ENCODE measurements around the gene CDHR5. TPM values are rescaled to one million over a fixed set of nuclear protein-coding genes. Genes with fewer than 3 reads are reported as not detected.
A peak's percentile ranks its signal among the peaks of the same experiment; 100 is the strongest.

Gene CDHR5
- total and polyA plus RNA-seq, 5 donors from 2014 or later: not detected

DNA sequence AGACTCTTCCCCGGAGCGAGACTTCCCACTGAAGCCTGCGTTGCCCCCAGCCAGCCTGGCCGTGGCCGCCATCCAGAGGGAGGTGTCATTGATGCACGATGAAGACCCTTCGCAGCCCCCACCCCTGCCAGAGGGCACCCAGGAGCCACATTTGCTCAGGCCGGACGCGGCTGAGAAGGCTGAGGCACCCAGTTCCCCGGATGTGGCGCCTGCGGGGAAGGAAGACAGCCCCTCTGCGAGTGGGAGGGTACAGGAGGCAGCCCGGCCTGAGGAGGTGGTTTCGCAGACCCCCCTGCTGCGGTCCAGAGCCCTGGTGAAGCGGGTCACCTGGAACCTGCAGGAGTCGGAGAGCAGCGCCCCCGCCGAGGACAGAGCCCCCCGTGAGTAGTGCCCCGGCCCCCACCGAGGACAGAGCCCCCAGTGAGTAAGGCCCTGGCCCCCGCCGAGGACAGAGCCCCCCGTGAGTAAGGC, 15.4 kb downstream of the CDHR5 start:
- Mint-ChIP-seq H3K36me3 (peaks cover 4% of the 10 kb centered on the region), H3K4me1 (peaks cover 0 to 16% (median 1%) of the 10 kb centered on the region in 4 donors), H3K27ac (no peak overlapping the region), H3K27me3 (no peaks in the 10 kb centered on the region), H3K4me3 (peak overlapping the region in 1 of 4 donors; percentile 15), H3K9me3 (peaks cover 0 to 2% (median 0%) of the 10 kb centered on the region in 7 donors)
- ATAC-seq (ENCODE audit: low read depth in 2 of 2) (no peak), DNase-seq (no peak)
- Histone ChIP-seq H3K27me3 (ENCODE audit: control insufficient read depth, insufficient read depth, low read length) (no peaks in the 10 kb centered on the region), H3K9me3 (ENCODE audit: control insufficient read depth in 2 of 2, low read length in 2 of 2) (no peaks in the 10 kb centered on the region), H3K36me3 (ENCODE audit: control insufficient read depth, insufficient read depth, low read length) (peaks cover 68% of the 10 kb centered on the region), H3K4me1 (ENCODE audit: control insufficient read depth, insufficient read depth, low read length, poor library complexity, severe bottlenecking) (peaks cover 14% of the 10 kb centered on the region), H3K27ac (ENCODE audit: insufficient read depth, low read length, poor library complexity, severe bottlenecking) (no peak overlapping the region), H3K4me3 (ENCODE audit: low read depth, low read length) (no peak overlapping the region)

GRCh38 chr11:608791-609251, 15.9 kb downstream of the CDHR5 start:
- Mint-ChIP-seq H3K27ac (no peak overlapping the region), H3K27me3 (no peaks in the 10 kb centered on the region), H3K36me3 (peaks cover 8% of the 10 kb centered on the region), H3K4me3 (peak overlapping the region in 1 of 4 donors; percentile 75), H3K4me1 (peaks cover 0 to 11% (median 1%) of the 10 kb centered on the region in 4 donors), H3K9me3 (peaks cover 0 to 2% (median 0%) of the 10 kb centered on the region in 7 donors)
- ATAC-seq (ENCODE audit: low read depth in 2 of 2) (no peak), DNase-seq (no peak)
- no peaks in the 10 kb centered on the region for H3K9me3 ChIP-seq (ENCODE audit: control insufficient read depth in 2 of 2, low read length in 2 of 2)
- H3K27ac ChIP-seq (ENCODE audit: insufficient read depth, low read length, poor library complexity, severe bottlenecking): no peak overlapping the region
- peaks cover 8% of the 10 kb centered on the region for H3K4me1 ChIP-seq (ENCODE audit: control insufficient read depth, insufficient read depth, low read length, poor library complexity, severe bottlenecking)
- H3K27me3 ChIP-seq (ENCODE audit: control insufficient read depth, insufficient read depth, low read length): no peaks in the 10 kb centered on the region
- H3K36me3 ChIP-seq (ENCODE audit: control insufficient read depth, insufficient read depth, low read length): peaks cover 73% of the 10 kb centered on the region
- no peak overlapping the region for H3K4me3 ChIP-seq (ENCODE audit: low read depth, low read length)

DNA sequence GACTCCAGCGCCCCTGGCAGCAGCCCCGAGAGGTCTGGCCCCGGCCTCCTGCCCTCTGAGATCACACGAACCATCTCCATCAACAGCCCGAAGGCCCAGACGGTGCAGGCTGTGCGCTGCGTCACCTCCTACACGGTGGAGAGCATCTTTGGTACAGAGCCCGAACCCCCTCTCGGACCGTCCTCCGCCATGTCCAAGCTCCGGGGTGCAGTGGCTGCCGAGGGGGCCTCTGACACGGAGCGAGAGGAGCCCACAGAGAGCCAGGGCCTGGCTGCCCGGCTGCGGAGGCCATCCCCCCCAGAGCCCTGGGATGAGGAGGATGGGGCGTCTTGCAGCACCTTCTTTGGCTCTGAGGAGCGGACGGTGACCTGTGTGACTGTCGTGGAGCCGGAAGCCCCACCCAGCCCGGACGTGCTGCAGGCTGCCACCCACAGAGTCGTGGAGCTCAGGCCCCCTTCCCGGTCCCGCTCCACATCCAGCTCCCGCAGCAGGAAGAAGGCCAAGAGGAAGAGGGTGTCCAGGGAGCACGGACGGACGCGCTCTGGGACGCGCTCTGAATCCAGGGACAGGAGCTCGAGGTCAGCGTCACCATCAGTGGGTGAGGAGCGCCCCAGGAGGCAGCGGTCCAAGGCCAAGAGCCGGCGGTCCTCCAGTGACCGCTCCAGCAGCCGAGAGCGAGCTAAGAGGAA, 16.6 kb downstream of the CDHR5 start:
- Histone ChIP-seq H3K36me3 (ENCODE audit: control insufficient read depth, insufficient read depth, low read length) (peaks cover 76% of the 10 kb centered on the region), H3K27me3 (ENCODE audit: control insufficient read depth, insufficient read depth, low read length) (no peaks in the 10 kb centered on the region), H3K4me1 (ENCODE audit: control insufficient read depth, insufficient read depth, low read length, poor library complexity, severe bottlenecking) (peaks cover 2% of the 10 kb centered on the region), H3K4me3 (ENCODE audit: low read depth, low read length) (no peak overlapping the region), H3K27ac (ENCODE audit: insufficient read depth, low read length, poor library complexity, severe bottlenecking) (no peak overlapping the region), H3K9me3 (ENCODE audit: control insufficient read depth in 2 of 2, low read length in 2 of 2) (no peaks in the 10 kb centered on the region)
- H3K4me1 Mint-ChIP-seq: peaks cover 0 to 9% (median 1%) of the 10 kb centered on the region in 4 donors
- peaks cover 0 to 2% (median 0%) of the 10 kb centered on the region in 7 donors for H3K9me3 Mint-ChIP-seq
- DNase-seq (no peak), ATAC-seq (ENCODE audit: low read depth in 2 of 2) (no peak)
- H3K4me3 Mint-ChIP-seq: peak overlapping the region in 1 of 4 donors; percentile 75
- H3K27ac Mint-ChIP-seq: no peak overlapping the region
- H3K36me3 Mint-ChIP-seq: peaks cover 9% of the 10 kb centered on the region
- H3K27me3 Mint-ChIP-seq: no peaks in the 10 kb centered on the region

- no peaks in the 10 kb centered on the region for H3K9me3 ChIP-seq (ENCODE audit: control insufficient read depth in 2 of 2, low read length in 2 of 2)
- H3K36me3 Mint-ChIP-seq: peaks cover 7% of the 10 kb centered on the region
These were observed 17.6 kb downstream of the CDHR5 start for GRCh38 chr11:607020-607780.

DNA sequence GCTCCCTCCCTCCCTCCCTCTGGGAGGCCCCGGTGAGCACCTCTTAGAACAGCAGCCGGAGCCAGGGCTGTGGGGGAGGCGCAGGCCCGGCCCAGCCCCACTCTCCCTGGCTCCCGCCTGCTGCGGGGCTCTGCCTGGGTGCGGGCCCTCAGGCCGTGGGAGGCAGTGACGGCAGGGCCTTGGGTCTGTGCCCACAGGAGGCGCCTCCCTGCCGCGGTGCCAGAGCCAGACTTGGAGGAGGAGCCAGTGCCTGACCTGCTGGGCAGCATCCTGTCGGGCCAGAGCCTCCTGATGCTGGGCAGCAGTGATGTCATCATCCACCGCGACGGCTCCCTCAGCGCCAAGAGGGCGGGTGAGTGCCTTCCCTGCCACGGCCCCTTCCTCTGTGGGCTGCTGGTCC, 18.5 kb downstream of the CDHR5 start:
- DNase-seq (no peak), ATAC-seq (ENCODE audit: low read depth in 2 of 2) (no peak)
- Histone ChIP-seq H3K27me3 (ENCODE audit: control insufficient read depth, insufficient read depth, low read length) (no peaks in the 10 kb centered on the region), H3K36me3 (ENCODE audit: control insufficient read depth, insufficient read depth, low read length) (peaks cover 78% of the 10 kb centered on the region), H3K9me3 (ENCODE audit: control insufficient read depth in 2 of 2, low read length in 2 of 2) (no peaks in the 10 kb centered on the region), H3K27ac (ENCODE audit: insufficient read depth, low read length, poor library complexity, severe bottlenecking) (no peak overlapping the region), H3K4me3 (ENCODE audit: low read depth, low read length) (no peak overlapping the region), H3K4me1 (ENCODE audit: control insufficient read depth, insufficient read depth, low read length, poor library complexity, severe bottlenecking) (no peaks in the 10 kb centered on the region)
- no peaks in the 10 kb centered on the region for H3K27me3 Mint-ChIP-seq
- no peak overlapping the region for H3K4me3 Mint-ChIP-seq
- peak overlapping the region in 1 of 3 donors; percentile 32 for H3K27ac Mint-ChIP-seq
- H3K36me3 Mint-ChIP-seq: peaks cover 10% of the 10 kb centered on the region
- H3K4me1 Mint-ChIP-seq: no peaks in the 10 kb centered on the region
- peaks cover 0 to 2% (median 0%) of the 10 kb centered on the region in 7 donors for H3K9me3 Mint-ChIP-seq

More at GRCh38 chr11:607020-607780, 17.6 kb downstream of the CDHR5 start:
- H3K36me3 ChIP-seq (ENCODE audit: control insufficient read depth, insufficient read depth, low read length): peaks cover 76% of the 10 kb centered on the region
- H3K9me3 Mint-ChIP-seq: peaks cover 0 to 2% (median 0%) of the 10 kb centered on the region in 7 donors
- H3K4me3 ChIP-seq (ENCODE audit: low read depth, low read length): no peak overlapping the region
- H3K27me3 Mint-ChIP-seq: no peaks in the 10 kb centered on the region
- no peaks in the 10 kb centered on the region for H3K27me3 ChIP-seq (ENCODE audit: control insufficient read depth, insufficient read depth, low read length)
- peaks cover 0 to 4% (median under 1%) of the 10 kb centered on the region in 4 donors for H3K4me1 Mint-ChIP-seq
- H3K4me3 Mint-ChIP-seq: no peak overlapping the region
- no peaks in the 10 kb centered on the region for H3K4me1 ChIP-seq (ENCODE audit: control insufficient read depth, insufficient read depth, low read length, poor library complexity, severe bottlenecking)
- DNase-seq: no peak
- peak overlapping the region in 1 of 3 donors; percentile 9 for H3K27ac Mint-ChIP-seq
- H3K27ac ChIP-seq (ENCODE audit: insufficient read depth, low read length, poor library complexity, severe bottlenecking): no peak overlapping the region
- no peak for ATAC-seq (ENCODE audit: low read depth in 2 of 2)

DNA sequence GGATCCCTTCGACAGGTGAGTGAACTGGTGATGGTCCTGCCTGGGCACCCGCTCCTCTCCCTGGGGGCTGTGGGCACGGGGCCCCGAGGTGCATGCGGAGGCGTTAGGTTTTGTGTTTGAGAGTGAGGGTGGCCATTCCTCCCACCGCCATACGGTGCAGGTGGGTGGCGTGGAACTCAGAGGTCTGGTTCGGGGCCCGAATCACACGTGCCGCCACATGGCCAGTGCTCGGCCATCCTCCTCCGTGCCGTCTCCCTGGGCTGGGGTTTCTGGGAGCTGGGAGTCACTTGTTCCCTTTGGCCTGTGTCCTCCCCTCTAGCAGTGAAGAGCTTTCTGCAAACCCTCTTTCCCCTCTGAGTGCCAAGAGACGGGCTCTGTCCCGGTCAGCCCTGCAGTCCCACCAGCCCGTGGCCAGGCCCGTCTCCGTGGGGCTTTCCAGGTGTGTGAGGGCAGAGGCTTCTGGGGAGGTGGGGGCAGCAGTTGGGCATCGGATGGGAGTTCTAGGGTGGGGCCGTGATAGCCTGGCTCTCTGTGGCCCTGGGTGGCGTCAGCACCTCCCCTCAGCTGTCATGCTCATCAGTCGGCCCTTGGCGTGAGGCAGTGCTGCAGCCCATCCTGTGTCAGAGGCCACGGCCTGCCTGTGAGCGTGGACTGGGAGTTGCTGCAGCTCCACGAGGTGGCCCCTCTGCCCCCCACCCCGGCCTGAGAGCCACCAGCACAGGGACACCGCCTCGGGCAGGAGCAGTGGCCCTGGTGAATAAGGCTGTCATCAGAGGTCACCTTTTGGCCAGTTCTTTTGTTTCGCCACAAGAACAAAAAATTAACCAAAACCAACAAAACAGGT, 19.2 kb downstream of the CDHR5 start:
- no peaks in the 10 kb centered on the region for H3K9me3 ChIP-seq (ENCODE audit: control insufficient read depth in 2 of 2, low read length in 2 of 2)
- H3K27ac ChIP-seq (ENCODE audit: insufficient read depth, low read length, poor library complexity, severe bottlenecking): no peak overlapping the region
- no peaks in the 10 kb centered on the region for H3K4me1 Mint-ChIP-seq
- peaks cover 10% of the 10 kb centered on the region for H3K36me3 Mint-ChIP-seq
- no peak for ATAC-seq (ENCODE audit: low read depth in 2 of 2)
- H3K4me3 Mint-ChIP-seq: no peak overlapping the region
- no peak for DNase-seq
- no peaks in the 10 kb centered on the region for H3K4me1 ChIP-seq (ENCODE audit: control insufficient read depth, insufficient read depth, low read length, poor library complexity, severe bottlenecking)
- H3K36me3 ChIP-seq (ENCODE audit: control insufficient read depth, insufficient read depth, low read length): peaks cover 74% of the 10 kb centered on the region
- no peaks in the 10 kb centered on the region for H3K27me3 ChIP-seq (ENCODE audit: control insufficient read depth, insufficient read depth, low read length)
- H3K27me3 Mint-ChIP-seq: no peaks in the 10 kb centered on the region
- peaks cover 0 to 2% (median 0%) of the 10 kb centered on the region in 7 donors for H3K9me3 Mint-ChIP-seq
- no peak overlapping the region for H3K27ac Mint-ChIP-seq
- H3K4me3 ChIP-seq (ENCODE audit: low read depth, low read length): no peak overlapping the region

DNA sequence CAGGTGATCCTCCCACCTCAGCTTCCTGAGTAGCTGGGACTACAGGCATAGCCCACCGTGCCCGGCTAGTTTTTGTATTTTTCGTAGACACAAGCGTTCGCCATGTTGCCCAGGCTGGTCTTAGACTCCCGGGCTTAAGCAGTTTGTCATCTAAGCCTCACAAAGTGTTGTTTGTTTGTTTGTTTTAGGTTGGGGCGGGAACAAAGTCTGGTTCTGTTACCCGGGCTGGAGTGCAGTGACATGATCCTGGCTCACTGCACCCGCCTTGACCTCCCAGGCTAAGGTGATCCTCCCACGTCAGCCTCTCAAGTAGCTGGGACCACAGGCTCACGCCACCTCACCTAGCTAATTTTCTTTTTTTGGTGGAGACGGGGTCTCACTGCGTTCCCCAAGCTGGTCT, 21.6 kb downstream of the CDHR5 start:
- no peaks in the 10 kb centered on the region for H3K27me3 Mint-ChIP-seq
- DNase-seq (no peak), ATAC-seq (ENCODE audit: low read depth in 2 of 2) (no peak)
- Histone ChIP-seq H3K36me3 (ENCODE audit: control insufficient read depth, insufficient read depth, low read length) (peaks cover 76% of the 10 kb centered on the region), H3K4me1 (ENCODE audit: control insufficient read depth, insufficient read depth, low read length, poor library complexity, severe bottlenecking) (no peaks in the 10 kb centered on the region), H3K9me3 (ENCODE audit: control insufficient read depth in 2 of 2, low read length in 2 of 2) (no peaks in the 10 kb centered on the region), H3K4me3 (ENCODE audit: low read depth, low read length) (no peak overlapping the region), H3K27ac (ENCODE audit: insufficient read depth, low read length, poor library complexity, severe bottlenecking) (no peak overlapping the region), H3K27me3 (ENCODE audit: control insufficient read depth, insufficient read depth, low read length) (no peaks in the 10 kb centered on the region)
- no peak overlapping the region for H3K27ac Mint-ChIP-seq
- peaks cover 15% of the 10 kb centered on the region for H3K36me3 Mint-ChIP-seq
- no peaks in the 10 kb centered on the region for H3K4me1 Mint-ChIP-seq
- H3K9me3 Mint-ChIP-seq: no peaks in the 10 kb centered on the region
- no peak overlapping the region for H3K4me3 Mint-ChIP-seq

Data from CD4-positive, CD25-positive, alpha-beta regulatory T cell (primary cell).